GM18520 (cell line): ENCODE data around the gene NLGN3.

Experiments
- ATAC-seq: cut with Tn5 transposase; IDR thresholded peaks from one replicate; pipeline ENCODE4 v1.9.1; 2021; ENCODE audit not compliant: unreplicated experiment

NLGN3 gene

GRCh38 chrX:71118032-71118984 lies 26.3 kb upstream of the NLGN3 start, which contains the start of gene MED12:
Gene MED12 (plus strand): TSS chrX:71118596. CDS start chrX:71118755, 159 bp downstream.
- peak; percentile 82 for ATAC-seq

GRCh38 chrX:71118985-71119535 lies 25.6 kb upstream of the NLGN3 start:
- ATAC-seq, result no peak

- no peak for ATAC-seq
These were observed 16.3 kb upstream of the NLGN3 start for GRCh38 chrX:71128166-71128833.

GRCh38 chrX:71128915-71129765 lies 15.5 kb upstream of the NLGN3 start:
- no peak for ATAC-seq

- ATAC-seq, result no peak
These were observed 13.1 kb upstream of the NLGN3 start for GRCh38 chrX:71131510-71131909.

GRCh38 chrX:71140440-71140839 lies 4.2 kb upstream of the NLGN3 start:
- no peak for ATAC-seq

GRCh38 chrX:71143508-71143907 lies 1.1 kb upstream of the NLGN3 start:
- ATAC-seq, result no peak

- ATAC-seq, result no peak
These were observed 3.0 kb downstream of the NLGN3 start for GRCh38 chrX:71147496-71148277.

- ATAC-seq, result no peak
These were observed 3.6 kb downstream of the NLGN3 start for GRCh38 chrX:71148278-71148663.

GRCh38 chrX:71151366-71151765 lies 6.7 kb downstream of the NLGN3 start:
- ATAC-seq, result no peak

GRCh38 chrX:71154196-71154595 lies 9.6 kb downstream of the NLGN3 start:
- ATAC-seq, result no peak

GRCh38 chrX:71154641-71155040 lies 10.0 kb downstream of the NLGN3 start:
- no peak for ATAC-seq

GRCh38 chrX:71158603-71159002 lies 14.0 kb downstream of the NLGN3 start:
- no peak for ATAC-seq

GRCh38 chrX:71159335-71159734 lies 14.7 kb downstream of the NLGN3 start:
- ATAC-seq, result no peak

- ATAC-seq, result no peak
These were observed 15.8 kb downstream of the NLGN3 start for GRCh38 chrX:71160475-71160874.

- ATAC-seq, result no peak
These were observed 18.3 kb downstream of the NLGN3 start for GRCh38 chrX:71162981-71163380.

GRCh38 chrX:71164071-71164470 lies 19.4 kb downstream of the NLGN3 start:
- ATAC-seq, result no peak

GRCh38 chrX:71166461-71166860 lies 21.8 kb downstream of the NLGN3 start:
- no peak for ATAC-seq

- ATAC-seq, result no peak
These were observed 22.6 kb downstream of the NLGN3 start for GRCh38 chrX:71167031-71167781.
